ENCODE data around the gene SAPCD1.
A peak's percentile ranks its signal among the peaks of the same experiment; 100 is the strongest.

The SAPCD1 gene

DNA sequence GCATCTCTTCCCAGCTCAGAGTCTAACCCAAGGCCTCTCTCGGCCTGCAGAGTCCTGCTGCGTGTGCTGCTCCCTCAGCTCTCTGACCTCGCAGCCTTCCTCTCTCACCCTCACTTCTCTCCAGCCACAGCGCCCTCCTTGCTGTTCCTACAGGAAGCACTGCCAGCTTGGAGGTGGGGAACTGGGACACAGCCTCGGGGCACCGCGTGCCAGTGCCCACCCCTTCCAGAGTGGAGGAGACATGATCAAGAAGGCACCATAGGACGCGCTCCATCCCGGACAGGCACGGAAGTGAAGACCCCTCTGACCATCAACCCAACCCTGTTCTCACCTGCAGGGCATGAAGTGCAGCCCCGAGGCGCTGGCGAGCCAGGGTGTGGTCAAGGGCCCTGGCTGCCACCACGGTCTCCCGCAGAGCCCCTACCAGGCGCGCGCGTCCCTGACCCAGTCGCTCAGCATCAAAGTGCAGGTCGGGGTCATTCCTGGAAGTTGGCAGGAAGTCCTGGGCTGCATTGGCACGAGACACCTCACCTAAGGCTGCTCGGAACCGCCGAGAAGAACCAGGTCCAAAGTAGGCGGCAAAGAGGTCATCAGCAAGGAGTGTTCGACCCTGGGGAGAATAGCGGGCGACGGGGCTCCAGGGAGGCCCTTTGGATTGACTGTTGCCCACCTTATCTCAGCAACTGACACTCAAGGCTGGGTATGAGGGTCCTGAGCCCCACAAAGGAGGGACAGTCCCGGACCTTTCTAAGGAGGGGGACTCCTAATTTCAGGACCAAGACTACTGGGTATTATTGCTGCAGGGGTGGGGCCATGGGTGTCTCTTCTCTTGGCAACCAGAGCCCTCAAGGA lies 13.4 kb downstream of the SAPCD1 start:
- no peak for TF ChIP-seq EZH2 (optimal IDR thresholded peaks at IDR 0.05; ENCODE audit: low read depth, low read length)
- TF ChIP-seq EZH2phosphoT487 (IDR thresholded peaks at IDR 0.05; ENCODE audit: low read length), result no peak
- TF ChIP-seq, protein P1, sequence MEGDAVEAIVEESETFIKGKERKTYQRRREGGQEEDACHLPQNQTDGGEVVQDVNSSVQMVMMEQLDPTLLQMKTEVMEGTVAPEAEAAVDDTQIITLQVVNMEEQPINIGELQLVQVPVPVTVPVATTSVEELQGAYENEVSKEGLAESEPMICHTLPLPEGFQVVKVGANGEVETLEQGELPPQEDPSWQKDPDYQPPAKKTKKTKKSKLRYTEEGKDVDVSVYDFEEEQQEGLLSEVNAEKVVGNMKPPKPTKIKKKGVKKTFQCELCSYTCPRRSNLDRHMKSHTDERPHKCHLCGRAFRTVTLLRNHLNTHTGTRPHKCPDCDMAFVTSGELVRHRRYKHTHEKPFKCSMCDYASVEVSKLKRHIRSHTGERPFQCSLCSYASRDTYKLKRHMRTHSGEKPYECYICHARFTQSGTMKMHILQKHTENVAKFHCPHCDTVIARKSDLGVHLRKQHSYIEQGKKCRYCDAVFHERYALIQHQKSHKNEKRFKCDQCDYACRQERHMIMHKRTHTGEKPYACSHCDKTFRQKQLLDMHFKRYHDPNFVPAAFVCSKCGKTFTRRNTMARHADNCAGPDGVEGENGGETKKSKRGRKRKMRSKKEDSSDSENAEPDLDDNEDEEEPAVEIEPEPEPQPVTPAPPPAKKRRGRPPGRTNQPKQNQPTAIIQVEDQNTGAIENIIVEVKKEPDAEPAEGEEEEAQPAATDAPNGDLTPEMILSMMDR (IDR thresholded peaks at IDR 0.05; ENCODE audit: low read length), result no peak
- Histone ChIP-seq H3K79me2 (ENCODE audit: low read length) (peaks cover 20% of the 10 kb centered on the region), H3K9me2 (replicated peaks; ENCODE audit: insufficient read depth, low read length) (no peaks in the 10 kb centered on the region), H3K9me3 (replicated peaks; ENCODE audit: insufficient read depth, low read length) (no peaks in the 10 kb centered on the region), H3K4me3 (ENCODE audit: low read length) (peak overlapping the region; percentile 59), H3K27ac (ENCODE audit: low read length) (peak overlapping the region; percentile 96), H2AFZ (ENCODE audit: low read length) (no peak overlapping the region; the same call in 1 of the 2 replicates), H4K20me1 (ENCODE audit: insufficient read depth, low read length) (no peaks in the 10 kb centered on the region), H3K9ac (ENCODE audit: low read length) (peak overlapping the region; percentile 93), H3F3A (ENCODE audit: insufficient read depth, low read length) (peaks cover 36% of the 10 kb centered on the region), H3K36me3 (replicated peaks; ENCODE audit: insufficient read depth, low read length) (0 out of 2 replicates have a peak, but pooled peaks cover 3% of the 10 kb centered on the region), H3K4me1 (ENCODE audit: low read length) (peaks cover 30% of the 10 kb centered on the region), H3K4me2 (ENCODE audit: low read depth, low read length) (peak overlapping the region; percentile 99), H3K27me3 (replicated peaks; ENCODE audit: insufficient read depth, low read length) (no peaks in the 10 kb centered on the region)
- no peak for DNase-seq

DNA sequence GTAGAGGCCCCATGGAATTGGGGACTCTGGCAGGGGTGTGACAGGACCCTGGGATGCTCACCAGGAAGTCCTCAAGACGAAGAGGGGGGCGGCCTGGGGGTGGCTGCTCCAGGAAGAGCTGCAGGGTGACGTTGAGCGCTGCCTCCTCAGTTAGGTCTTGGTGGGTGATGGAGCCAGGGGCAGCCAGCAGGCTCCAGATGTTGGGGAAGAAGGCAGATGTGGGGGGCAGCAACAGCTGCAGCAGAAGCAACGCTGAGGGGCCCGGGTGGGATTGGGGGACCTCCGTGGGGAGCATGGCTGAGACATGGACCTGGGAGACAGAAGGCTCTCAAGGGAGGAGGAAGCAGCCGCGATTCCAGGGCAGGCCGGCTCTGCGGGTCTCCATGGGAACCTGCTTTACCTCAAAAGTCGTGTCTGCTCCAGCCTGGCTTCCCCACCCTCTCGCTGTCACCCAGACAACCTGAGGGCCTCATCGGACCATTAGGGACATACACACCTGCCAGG lies 14.1 kb downstream of the SAPCD1 start:
- Histone ChIP-seq H3K79me2 (ENCODE audit: low read length) (peaks cover 27% of the 10 kb centered on the region), H3K27ac (ENCODE audit: low read length) (peak overlapping the region; percentile 96), H3K4me3 (ENCODE audit: low read length) (peak overlapping the region; percentile 59), H3K9me2 (replicated peaks; ENCODE audit: insufficient read depth, low read length) (no peaks in the 10 kb centered on the region), H3F3A (ENCODE audit: insufficient read depth, low read length) (peaks cover 33% of the 10 kb centered on the region), H3K4me2 (ENCODE audit: low read depth, low read length) (peak overlapping the region; percentile 99), H4K20me1 (ENCODE audit: insufficient read depth, low read length) (no peaks in the 10 kb centered on the region), H3K9ac (ENCODE audit: low read length) (peak overlapping the region; percentile 93), H3K9me3 (replicated peaks; ENCODE audit: insufficient read depth, low read length) (no peaks in the 10 kb centered on the region), H2AFZ (ENCODE audit: low read length) (peak overlapping the region; percentile 32; the same call in 1 of the 2 replicates), H3K27me3 (replicated peaks; ENCODE audit: insufficient read depth, low read length) (no peaks in the 10 kb centered on the region), H3K36me3 (replicated peaks; ENCODE audit: insufficient read depth, low read length) (0 out of 2 replicates have a peak, but pooled peaks cover 3% of the 10 kb centered on the region), H3K4me1 (ENCODE audit: low read length) (peaks cover 30% of the 10 kb centered on the region)
- no peak for DNase-seq
- TF ChIP-seq EZH2phosphoT487 (IDR thresholded peaks at IDR 0.05; ENCODE audit: low read length), result no peak
- TF ChIP-seq EZH2 (optimal IDR thresholded peaks at IDR 0.05; ENCODE audit: low read depth, low read length), result no peak
- TF ChIP-seq, protein P1 (IDR thresholded peaks at IDR 0.05; ENCODE audit: low read length), result no peak

GRCh38 chr6:31776989-31777666 lies 14.7 kb downstream of the SAPCD1 start, which contains the start of gene VWA7:
VWA7 (minus strand) TSS chr6:31777328; CDS start chr6:31776779, 549 bp downstream.
- peak; percentile 96 for DNase-seq
- Histone ChIP-seq H3K4me2 (ENCODE audit: low read depth, low read length) (peak within 1 kb of the TSS; percentile 99), H3K79me2 (ENCODE audit: low read length) (peaks cover 32% of the 10 kb centered on the region), H3K9ac (ENCODE audit: low read length) (peak within 1 kb of the TSS; percentile 93), H2AFZ (ENCODE audit: low read length) (peak within 1 kb of the TSS; percentile 32; the same call in 1 of the 2 replicates), H3K27me3 (replicated peaks; ENCODE audit: insufficient read depth, low read length) (no peaks in the 10 kb centered on the region), H3K9me2 (replicated peaks; ENCODE audit: insufficient read depth, low read length) (no peaks in the 10 kb centered on the region), H3K27ac (ENCODE audit: low read length) (peak within 1 kb of the TSS; percentile 96), H3F3A (ENCODE audit: insufficient read depth, low read length) (peaks cover 33% of the 10 kb centered on the region), H3K36me3 (replicated peaks; ENCODE audit: insufficient read depth, low read length) (0 out of 2 replicates have a peak, but pooled peaks cover 8% of the 10 kb centered on the region), H4K20me1 (ENCODE audit: insufficient read depth, low read length) (no peaks in the 10 kb centered on the region), H3K4me1 (ENCODE audit: low read length) (peaks cover 30% of the 10 kb centered on the region), H3K9me3 (replicated peaks; ENCODE audit: insufficient read depth, low read length) (no peaks in the 10 kb centered on the region), H3K4me3 (ENCODE audit: low read length) (peak within 1 kb of the TSS; percentile 59)
- TF ChIP-seq EZH2phosphoT487 (IDR thresholded peaks at IDR 0.05; ENCODE audit: low read length) (no peak), EZH2 (optimal IDR thresholded peaks at IDR 0.05; ENCODE audit: low read depth, low read length) (no peak)
- TF ChIP-seq, protein P1 (IDR thresholded peaks at IDR 0.05; ENCODE audit: low read length), result no peak
